OCI-LY3 (cell line): ENCODE measurements around the gene CADPS.

ENCODE experiments used
- EZH2phosphoT487 ChIP-seq: fragments of 200-600 bp; shearing (Covaris generic); IDR thresholded peaks from 2 replicates; pipeline ENCODE4 v1.6.1; 2018; ENCODE audit warnings: antibody characterized with exemption, mixed run types, low read depth
- TF ChIP-seq, protein P1 (sequence below): fragments of 200-600, 300-600 bp; sonication (generic); IDR thresholded peaks from 2 replicates; pipeline ENCODE4 v1.5.1; 2014; ENCODE audit warnings: antibody characterized with exemption, low read length, low read depth

DNA sequence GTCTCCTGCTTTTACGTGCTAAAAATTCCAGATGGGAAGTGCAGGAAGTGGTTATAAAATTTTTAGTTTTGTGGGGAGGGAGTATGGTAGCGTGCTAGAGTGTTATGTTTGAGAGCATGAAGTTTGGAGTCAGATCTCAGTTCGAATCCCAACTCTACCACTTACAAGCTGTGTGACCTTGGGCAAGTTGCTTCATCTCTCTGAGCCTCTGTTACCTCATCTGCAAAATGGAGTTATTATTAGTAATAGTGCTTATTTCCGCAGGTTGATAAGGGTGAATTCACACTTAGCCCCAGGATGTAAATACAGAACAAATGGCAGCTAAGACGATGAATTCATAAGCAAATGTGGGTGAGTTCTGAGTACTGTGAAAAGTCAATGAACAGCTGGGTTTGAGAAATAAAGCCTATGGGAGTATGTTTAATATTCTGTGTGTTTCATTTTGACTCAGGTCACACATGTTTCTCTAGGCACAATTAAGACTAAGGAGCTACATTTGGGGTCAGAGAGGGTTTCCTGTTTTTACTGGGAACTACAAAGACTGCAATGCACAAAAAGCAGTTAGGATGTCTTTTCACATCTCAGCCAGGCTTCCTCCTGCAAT is 428.8 kb downstream of the CADPS start:
- TF ChIP-seq, protein P1, sequence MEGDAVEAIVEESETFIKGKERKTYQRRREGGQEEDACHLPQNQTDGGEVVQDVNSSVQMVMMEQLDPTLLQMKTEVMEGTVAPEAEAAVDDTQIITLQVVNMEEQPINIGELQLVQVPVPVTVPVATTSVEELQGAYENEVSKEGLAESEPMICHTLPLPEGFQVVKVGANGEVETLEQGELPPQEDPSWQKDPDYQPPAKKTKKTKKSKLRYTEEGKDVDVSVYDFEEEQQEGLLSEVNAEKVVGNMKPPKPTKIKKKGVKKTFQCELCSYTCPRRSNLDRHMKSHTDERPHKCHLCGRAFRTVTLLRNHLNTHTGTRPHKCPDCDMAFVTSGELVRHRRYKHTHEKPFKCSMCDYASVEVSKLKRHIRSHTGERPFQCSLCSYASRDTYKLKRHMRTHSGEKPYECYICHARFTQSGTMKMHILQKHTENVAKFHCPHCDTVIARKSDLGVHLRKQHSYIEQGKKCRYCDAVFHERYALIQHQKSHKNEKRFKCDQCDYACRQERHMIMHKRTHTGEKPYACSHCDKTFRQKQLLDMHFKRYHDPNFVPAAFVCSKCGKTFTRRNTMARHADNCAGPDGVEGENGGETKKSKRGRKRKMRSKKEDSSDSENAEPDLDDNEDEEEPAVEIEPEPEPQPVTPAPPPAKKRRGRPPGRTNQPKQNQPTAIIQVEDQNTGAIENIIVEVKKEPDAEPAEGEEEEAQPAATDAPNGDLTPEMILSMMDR, result no peak
- no peak for TF ChIP-seq EZH2phosphoT487
